ENCODE measurements around the gene BRMS1L. TPM values are rescaled to one million over a fixed set of nuclear protein-coding genes. Genes with fewer than 3 reads are reported as not detected.
A peak's percentile ranks its signal among the peaks of the same experiment; 100 is the strongest.

Gene BRMS1L
- total and polyA plus RNA-seq, 2 of the 13 experiments (the other 11 are each of a cell fraction or from before 2014, with no cell fraction given) = 21.1 to 23.8 TPM

- TF ChIP-seq REPIN1 (CRISPR knock-in tag; IDR thresholded peaks at IDR 0.05; ENCODE audit: borderline replicate concordance, low read depth) (no peak), ZBED4 (CRISPR knock-in tag; IDR thresholded peaks at IDR 0.05; ENCODE audit: borderline replicate concordance) (no peak; the same call in 1 of the 2 replicates), ZNF709 (CRISPR knock-in tag; IDR thresholded peaks at IDR 0.05) (no peak), MED1 (CRISPR knock-in tag; IDR thresholded peaks at IDR 0.05) (peak; percentile 52), SIN3A (IDR thresholded peaks at IDR 0.05; ENCODE audit: borderline replicate concordance, low read depth, low read length) (no peak), MNT (IDR thresholded peaks at IDR 0.05) (no peak), ZNF773 (CRISPR knock-in tag; IDR thresholded peaks at IDR 0.05; ENCODE audit: borderline replicate concordance) (no peak), ZSCAN29 (CRISPR knock-in tag; conservative IDR thresholded peaks at IDR 0.05) (0 out of 2 replicates have a peak, but pooled peaks have one; percentile 49), RXRA (CRISPR knock-in tag; IDR thresholded peaks at IDR 0.05) (no peak), EED (CRISPR knock-in tag; IDR thresholded peaks at IDR 0.05) (no peak), ZMYM2 (CRISPR knock-in tag; IDR thresholded peaks at IDR 0.05) (peak; percentile 93), IKZF1 (IDR thresholded peaks at IDR 0.05) (no peak), MBNL3 (CRISPR knock-in tag; conservative IDR thresholded peaks at IDR 0.05) (no peak), NFE2L2 (IDR thresholded peaks at IDR 0.05; ENCODE audit: low read length) (no peak), ZNF816 (CRISPR knock-in tag; IDR thresholded peaks at IDR 0.05; ENCODE audit: borderline replicate concordance) (no peak), ZSCAN25 (CRISPR knock-in tag; IDR thresholded peaks at IDR 0.05) (no peak), NFIB (CRISPR knock-in tag; IDR thresholded peaks at IDR 0.05; ENCODE audit: borderline replicate concordance) (no peak), NFE2 (CRISPR knock-in tag; IDR thresholded peaks at IDR 0.05) (no peak), MYNN (CRISPR knock-in tag; IDR thresholded peaks at IDR 0.05; ENCODE audit: low read depth) (no peak), ZNF276 (CRISPR knock-in tag; IDR thresholded peaks at IDR 0.05; ENCODE audit: low read depth) (no peak), ZNF580 (CRISPR knock-in tag; IDR thresholded peaks at IDR 0.05; ENCODE audit: borderline replicate concordance, low read depth) (peak; percentile 88)
Observed at GRCh38 chr14:35821564-35822411, 4.3 kb upstream of the BRMS1L start (continued).

Data from HepG2 (cell line).